ENCODE results near the gene RTEL1. TPM values are rescaled to one million over a fixed set of nuclear protein-coding genes. Genes with fewer than 3 reads are reported as not detected.

The RTEL1 gene
- total RNA-seq, 1 experiment from 2014 or later = 43.0 TPM

GRCh38 chr20:63660622-63661021 is 2.5 kb downstream of the RTEL1 start:
- H3K36me3 ChIP-seq (ENCODE audit: low read depth, low read length) = peaks cover 35% of the 10 kb centered on the region; the same call in 1 of the 2 replicates
- no peaks in the 10 kb centered on the region for H3F3A ChIP-seq (ENCODE audit: low read length, unreplicated experiment)
- intact Hi-C loops (cut with micrococcal nuclease) = no loop called here
- peaks cover 25% of the 10 kb centered on the region for H3K79me2 ChIP-seq (ENCODE audit: low read length)
- TF ChIP-seq EZH2 (IDR thresholded peaks at IDR 0.05; ENCODE audit: low read length, unreplicated experiment) (no peak), EZH2phosphoT487 (IDR thresholded peaks at IDR 0.05; ENCODE audit: borderline replicate concordance, low read length) (no peak), CTCF (conservative IDR thresholded peaks at IDR 0.05; ENCODE audit: low read depth, low read length) (no peak)
- no peak overlapping the region for H3K9ac ChIP-seq (ENCODE audit: low read length)
- peaks cover 9% of the 10 kb centered on the region; the same call in 1 of the 2 replicates for H3K4me1 ChIP-seq (ENCODE audit: insufficient read depth, low read length)
- H3K9me2 ChIP-seq (replicated peaks; ENCODE audit: low read length) = no peaks in the 10 kb centered on the region
- H3K27me3 ChIP-seq (ENCODE audit: low read length) = no peaks in the 10 kb centered on the region
- H3K4me2 ChIP-seq (ENCODE audit: low read length) = no peak overlapping the region
- no peak for DNase-seq
- no TSS peak for BruUV-seq (replicated peaks)
- H3K27ac ChIP-seq (ENCODE audit: low read length) = no peak overlapping the region
- ChIA-PET CTCF (no interaction called here), POLR2A (ENCODE audit: unreplicated experiment) (no interaction called here)
- no peak overlapping the region for H3K4me3 ChIP-seq (ENCODE audit: low read length)
- H4K20me1 ChIP-seq (ENCODE audit: low read length) = no peaks in the 10 kb centered on the region
- ATAC-seq = no peak
- H2AFZ ChIP-seq (ENCODE audit: low read length) = no peak overlapping the region
- no peaks in the 10 kb centered on the region for H3K9me3 ChIP-seq (ENCODE audit: low read length)

- no peaks in the 10 kb centered on the region for H3K9me2 ChIP-seq (replicated peaks; ENCODE audit: low read length)
- ChIA-PET POLR2A (ENCODE audit: unreplicated experiment) (no interaction called here), CTCF (no interaction called here)
- no TSS peak for BruUV-seq (replicated peaks)
- H2AFZ ChIP-seq (ENCODE audit: low read length) = no peak overlapping the region
- no peaks in the 10 kb centered on the region for H3K9me3 ChIP-seq (ENCODE audit: low read length)
- H4K20me1 ChIP-seq (ENCODE audit: low read length) = no peaks in the 10 kb centered on the region
- H3F3A ChIP-seq (ENCODE audit: low read length, unreplicated experiment) = no peaks in the 10 kb centered on the region
- H3K27ac ChIP-seq (ENCODE audit: low read length) = no peak overlapping the region
- H3K79me2 ChIP-seq (ENCODE audit: low read length) = peaks cover 25% of the 10 kb centered on the region
- peaks cover 38% of the 10 kb centered on the region for H3K36me3 ChIP-seq (ENCODE audit: low read depth, low read length)
- no peaks in the 10 kb centered on the region for H3K27me3 ChIP-seq (ENCODE audit: low read length)
- peaks cover 9% of the 10 kb centered on the region; the same call in 1 of the 2 replicates for H3K4me1 ChIP-seq (ENCODE audit: insufficient read depth, low read length)
- DNase-seq (no peak), ATAC-seq (no peak)
- no peak overlapping the region for H3K9ac ChIP-seq (ENCODE audit: low read length)
- TF ChIP-seq EZH2 (IDR thresholded peaks at IDR 0.05; ENCODE audit: low read length, unreplicated experiment) (no peak), EZH2phosphoT487 (IDR thresholded peaks at IDR 0.05; ENCODE audit: borderline replicate concordance, low read length) (no peak), CTCF (conservative IDR thresholded peaks at IDR 0.05; ENCODE audit: low read depth, low read length) (no peak)
- intact Hi-C loops (cut with micrococcal nuclease) = no loop called here
- H3K4me3 ChIP-seq (ENCODE audit: low read length) = no peak overlapping the region
- H3K4me2 ChIP-seq (ENCODE audit: low read length) = no peak overlapping the region
These were observed 3.0 kb downstream of the RTEL1 start for GRCh38 chr20:63661108-63661507.

GRCh38 chr20:63661959-63662812 is 4.1 kb downstream of the RTEL1 start:
- no peak overlapping the region for H3K4me2 ChIP-seq (ENCODE audit: low read length)
- H3K4me1 ChIP-seq (ENCODE audit: insufficient read depth, low read length) = peaks cover 9% of the 10 kb centered on the region; the same call in 1 of the 2 replicates
- H3K36me3 ChIP-seq (ENCODE audit: low read depth, low read length) = peaks cover 44% of the 10 kb centered on the region
- no peaks in the 10 kb centered on the region for H4K20me1 ChIP-seq (ENCODE audit: low read length)
- POLR2A ChIA-PET (ENCODE audit: unreplicated experiment) = no interaction called here
- no peak overlapping the region for H3K4me3 ChIP-seq (ENCODE audit: low read length)
- intact Hi-C loops (cut with micrococcal nuclease) = no loop called here
- ATAC-seq = no peak
- H2AFZ ChIP-seq (ENCODE audit: low read length) = no peak overlapping the region
- no peaks in the 10 kb centered on the region for H3F3A ChIP-seq (ENCODE audit: low read length, unreplicated experiment)
- TF ChIP-seq EZH2phosphoT487 (IDR thresholded peaks at IDR 0.05; ENCODE audit: borderline replicate concordance, low read length) = no peak
- CTCF ChIA-PET = no interaction called here
- H3K27ac ChIP-seq (ENCODE audit: low read length) = no peak overlapping the region
- H3K27me3 ChIP-seq (ENCODE audit: low read length) = no peaks in the 10 kb centered on the region
- BruUV-seq (replicated peaks) = no TSS peak
- H3K9me3 ChIP-seq (ENCODE audit: low read length) = no peaks in the 10 kb centered on the region
- H3K79me2 ChIP-seq (ENCODE audit: low read length) = peaks cover 25% of the 10 kb centered on the region
- DNase-seq = no peak
- no peaks in the 10 kb centered on the region for H3K9me2 ChIP-seq (replicated peaks; ENCODE audit: low read length)
- no peak overlapping the region for H3K9ac ChIP-seq (ENCODE audit: low read length)
